Measurements from ENCODE around the gene FAM151A.

Gene FAM151A

DNA sequence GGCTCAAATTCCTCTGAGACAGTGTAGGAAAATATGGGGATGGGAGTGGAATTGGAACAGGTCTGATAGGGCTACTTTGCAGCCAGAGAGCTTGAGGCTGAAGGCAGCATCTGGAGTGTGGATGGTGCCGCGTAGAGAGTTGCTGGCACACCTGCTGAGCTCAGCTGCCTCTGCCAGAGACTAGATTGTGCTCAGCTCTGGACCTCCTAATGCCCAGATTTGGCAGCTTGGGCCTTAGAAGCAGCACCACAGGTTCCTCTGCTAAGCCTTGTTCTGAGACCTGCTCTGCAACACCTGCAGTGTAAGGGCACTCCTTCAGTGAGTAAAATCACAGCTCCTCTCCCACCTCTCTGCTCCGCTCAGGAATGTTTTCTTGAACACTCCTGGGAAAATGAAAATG is 52.0 kb downstream of the FAM151A start:
- no peak for DNase-seq (ENCODE audit: low read depth)
- no peak overlapping the region for H3K4me3 ChIP-seq (ENCODE audit: low read depth, low read length)

DNA sequence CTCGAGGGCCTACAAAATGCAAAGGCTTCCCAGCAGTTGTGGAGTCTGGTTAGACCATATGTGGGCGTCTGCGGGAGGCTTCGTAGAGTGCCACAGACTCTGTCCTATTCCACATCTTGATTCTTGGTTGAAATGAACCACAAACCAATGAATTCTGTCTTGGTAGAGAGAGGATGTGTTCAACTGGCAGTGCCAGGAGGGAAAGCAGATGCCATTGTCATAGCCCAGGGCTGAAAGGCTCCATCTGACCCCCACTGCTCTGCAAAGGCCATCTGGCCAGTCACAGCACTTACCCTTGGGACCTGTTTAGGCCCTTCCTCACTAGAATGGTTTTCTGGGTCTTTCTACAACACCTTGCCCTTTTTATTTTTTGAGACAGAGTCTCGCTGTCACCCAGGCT is 53.2 kb downstream of the FAM151A start:
- DNase-seq (ENCODE audit: low read depth), result no peak
- TF ChIP-seq, protein P1, sequence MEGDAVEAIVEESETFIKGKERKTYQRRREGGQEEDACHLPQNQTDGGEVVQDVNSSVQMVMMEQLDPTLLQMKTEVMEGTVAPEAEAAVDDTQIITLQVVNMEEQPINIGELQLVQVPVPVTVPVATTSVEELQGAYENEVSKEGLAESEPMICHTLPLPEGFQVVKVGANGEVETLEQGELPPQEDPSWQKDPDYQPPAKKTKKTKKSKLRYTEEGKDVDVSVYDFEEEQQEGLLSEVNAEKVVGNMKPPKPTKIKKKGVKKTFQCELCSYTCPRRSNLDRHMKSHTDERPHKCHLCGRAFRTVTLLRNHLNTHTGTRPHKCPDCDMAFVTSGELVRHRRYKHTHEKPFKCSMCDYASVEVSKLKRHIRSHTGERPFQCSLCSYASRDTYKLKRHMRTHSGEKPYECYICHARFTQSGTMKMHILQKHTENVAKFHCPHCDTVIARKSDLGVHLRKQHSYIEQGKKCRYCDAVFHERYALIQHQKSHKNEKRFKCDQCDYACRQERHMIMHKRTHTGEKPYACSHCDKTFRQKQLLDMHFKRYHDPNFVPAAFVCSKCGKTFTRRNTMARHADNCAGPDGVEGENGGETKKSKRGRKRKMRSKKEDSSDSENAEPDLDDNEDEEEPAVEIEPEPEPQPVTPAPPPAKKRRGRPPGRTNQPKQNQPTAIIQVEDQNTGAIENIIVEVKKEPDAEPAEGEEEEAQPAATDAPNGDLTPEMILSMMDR (IDR thresholded peaks at IDR 0.05; ENCODE audit: insufficient read depth, low read depth, low read length, missing control alignments), result no peak
- H3K4me3 ChIP-seq (ENCODE audit: low read depth, low read length), result no peak overlapping the region

More for the DNA sequence above, 52.0 kb downstream of the FAM151A start:
- TF ChIP-seq, protein P1 (IDR thresholded peaks at IDR 0.05; ENCODE audit: insufficient read depth, low read depth, low read length, missing control alignments), result no peak

GRCh38 chr1:54569339-54569738 is 54.0 kb downstream of the FAM151A start:
- H3K4me3 ChIP-seq (ENCODE audit: low read depth, low read length), result no peak overlapping the region
- TF ChIP-seq, protein P1 (IDR thresholded peaks at IDR 0.05; ENCODE audit: insufficient read depth, low read depth, low read length, missing control alignments), result no peak
- DNase-seq (ENCODE audit: low read depth), result no peak

GRCh38 chr1:54567961-54568360 is 55.4 kb downstream of the FAM151A start:
- TF ChIP-seq, protein P1 (IDR thresholded peaks at IDR 0.05; ENCODE audit: insufficient read depth, low read depth, low read length, missing control alignments), result no peak
- no peak overlapping the region for H3K4me3 ChIP-seq (ENCODE audit: low read depth, low read length)
- DNase-seq (ENCODE audit: low read depth), result no peak

GRCh38 chr1:54566438-54567141 is 56.7 kb downstream of the FAM151A start:
- H3K4me3 ChIP-seq (ENCODE audit: low read depth, low read length), result no peak overlapping the region
- TF ChIP-seq, protein P1 (IDR thresholded peaks at IDR 0.05; ENCODE audit: insufficient read depth, low read depth, low read length, missing control alignments), result no peak
- DNase-seq (ENCODE audit: low read depth), result no peak

DNA sequence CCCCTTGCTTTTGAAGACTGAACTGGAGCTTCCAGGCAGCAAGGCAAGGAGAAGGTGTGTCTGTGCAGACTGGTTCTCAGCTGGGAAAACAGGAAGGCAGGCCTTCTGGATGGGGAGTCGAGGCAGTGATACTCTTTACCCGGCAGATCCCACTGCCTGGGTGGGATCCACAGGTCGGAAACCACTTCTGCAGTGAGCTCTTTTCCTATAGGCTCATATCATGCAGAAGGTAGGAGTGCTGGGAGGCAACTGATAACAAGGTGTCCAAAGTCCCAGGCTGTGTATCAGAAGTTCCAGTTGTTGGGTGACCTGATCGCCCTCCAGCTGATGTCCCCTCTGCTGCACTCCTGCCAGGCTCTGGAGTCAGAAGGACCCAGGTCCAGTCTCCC is 58.2 kb downstream of the FAM151A start:
- DNase-seq (ENCODE audit: low read depth), result no peak
- TF ChIP-seq, protein P1 (IDR thresholded peaks at IDR 0.05; ENCODE audit: insufficient read depth, low read depth, low read length, missing control alignments), result no peak
- no peak overlapping the region for H3K4me3 ChIP-seq (ENCODE audit: low read depth, low read length)

All from GM12865 (cell line).